Fibroblast of skin of left biceps (primary cell): ENCODE measurements around the gene TRIO.
"Not testable (repeated sequence)": the region's sequence is repeated elsewhere in the genome, so short reads cannot be mapped to it uniquely, and the experiment has no call there.

Experiments used
- DNase-seq, 2 experiments: peaks; one replicate each; pipeline ENCODE4 v3.0.0-alpha.2; 2013; ENCODE audit warnings: low read depth in 2 of 2

Gene TRIO

DNA sequence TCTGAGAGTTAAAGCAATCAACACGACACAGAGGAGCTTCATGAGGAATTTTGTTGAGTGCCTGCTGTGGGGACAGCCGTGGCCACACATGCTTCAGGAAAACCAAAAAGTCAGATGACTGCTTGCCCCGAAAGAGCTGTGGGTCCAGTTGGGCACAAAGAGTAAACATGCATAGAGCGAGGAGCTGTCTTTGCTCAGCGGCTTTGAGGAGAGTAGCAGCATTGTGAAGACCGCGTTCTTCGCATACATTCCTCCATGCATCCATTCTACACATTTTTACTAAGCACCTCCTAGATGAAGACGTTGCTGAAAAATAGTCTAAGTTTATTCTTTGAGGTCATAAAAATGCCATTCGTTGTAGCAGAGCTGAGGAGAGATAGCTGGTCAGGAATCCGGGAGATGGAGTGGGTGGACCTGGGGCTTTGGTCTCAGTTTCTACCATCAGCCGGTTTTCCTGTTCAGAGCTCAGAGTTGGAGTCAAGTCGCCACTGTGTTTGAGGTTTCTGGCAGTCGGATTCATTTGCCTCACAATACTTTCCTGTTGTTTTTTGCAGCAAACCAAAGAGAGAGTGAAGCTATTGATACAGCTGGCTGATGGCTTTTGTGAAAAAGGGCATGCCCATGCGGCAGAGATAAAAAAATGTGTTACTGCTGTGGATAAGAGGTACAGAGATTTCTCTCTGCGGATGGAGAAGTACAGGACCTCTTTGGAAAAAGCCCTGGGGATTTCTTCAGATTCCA, 243.9 kb downstream of the TRIO start:
- DNase-seq: no peak

DNA sequence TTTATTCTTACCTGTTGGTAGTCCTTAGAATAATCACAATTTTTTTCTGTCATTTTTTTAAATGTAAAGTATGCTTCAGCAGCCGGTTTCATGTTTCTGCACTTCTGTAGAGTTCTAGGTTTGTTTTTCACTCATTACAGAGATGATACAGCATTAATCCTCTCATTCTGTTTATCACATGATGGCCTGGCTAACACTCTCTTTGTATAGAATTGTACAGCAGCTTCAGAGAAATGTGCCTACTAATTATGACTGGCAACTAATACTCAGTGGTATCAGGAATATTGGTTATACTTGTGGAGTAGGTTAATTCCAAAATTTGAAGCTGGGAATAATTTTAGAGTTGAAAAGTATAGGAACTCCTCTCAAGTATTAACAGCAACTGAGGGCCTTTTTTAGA, 245.6 kb downstream of the TRIO start:
- DNase-seq: no peak

DNA sequence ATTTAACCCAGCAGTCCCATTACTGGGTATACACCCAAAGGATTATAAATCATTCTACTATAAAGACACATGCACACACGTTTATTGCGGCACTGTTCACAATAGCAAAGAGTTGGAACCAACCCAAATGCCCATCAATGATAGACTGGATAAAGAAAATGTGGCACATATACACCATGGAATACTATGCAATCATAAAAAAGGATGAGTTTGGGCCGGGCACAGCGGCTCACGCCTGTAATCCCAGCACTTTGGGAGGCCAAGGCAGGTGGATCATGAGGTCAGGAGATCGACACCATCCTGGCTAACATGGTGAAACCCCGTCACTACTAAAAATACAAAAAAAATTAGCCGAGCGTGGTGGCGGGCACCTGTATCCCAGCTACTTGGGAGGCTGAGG, 249.4 kb downstream of the TRIO start:
- not testable (repeated sequence) for DNase-seq

DNA sequence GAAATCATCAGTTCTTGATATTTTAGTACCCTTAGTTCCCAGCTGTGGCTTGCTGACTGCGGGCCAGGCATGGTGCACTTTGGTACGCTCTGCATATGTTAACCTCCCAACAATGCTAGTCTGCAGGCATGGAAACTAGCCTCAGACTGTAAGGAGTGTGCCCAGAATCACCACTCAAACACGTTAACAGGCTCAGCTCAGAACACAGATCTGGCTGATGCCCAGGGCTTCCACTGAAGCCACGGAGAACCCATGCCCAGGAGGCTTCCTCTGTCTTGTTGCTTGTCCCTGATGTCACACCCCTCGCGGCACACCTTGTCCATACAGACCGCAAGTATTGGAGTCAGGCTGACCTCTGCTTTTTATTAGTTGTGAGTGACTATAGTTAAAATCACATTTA, 251.2 kb downstream of the TRIO start:
- no peak for DNase-seq

DNA sequence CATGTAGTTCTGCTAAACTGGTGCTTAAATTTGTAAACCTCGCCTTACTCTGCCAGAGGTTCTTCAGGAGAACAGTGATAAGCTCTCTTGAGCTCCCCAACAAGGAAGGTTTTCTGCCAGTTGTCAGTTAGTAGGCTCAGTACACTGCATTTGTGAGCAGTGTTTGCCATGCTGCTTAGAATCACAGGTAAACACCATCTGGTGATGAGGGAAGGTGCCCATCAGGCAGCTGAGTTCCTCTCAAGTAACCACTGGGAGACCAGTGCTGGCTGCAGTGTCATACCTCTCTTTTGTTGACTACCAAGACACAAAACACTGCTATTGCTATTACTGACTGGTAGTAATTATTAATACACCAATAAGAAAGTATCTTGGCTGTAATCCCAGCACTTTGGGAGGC, 252.3 kb downstream of the TRIO start:
- DNase-seq: no peak

DNA sequence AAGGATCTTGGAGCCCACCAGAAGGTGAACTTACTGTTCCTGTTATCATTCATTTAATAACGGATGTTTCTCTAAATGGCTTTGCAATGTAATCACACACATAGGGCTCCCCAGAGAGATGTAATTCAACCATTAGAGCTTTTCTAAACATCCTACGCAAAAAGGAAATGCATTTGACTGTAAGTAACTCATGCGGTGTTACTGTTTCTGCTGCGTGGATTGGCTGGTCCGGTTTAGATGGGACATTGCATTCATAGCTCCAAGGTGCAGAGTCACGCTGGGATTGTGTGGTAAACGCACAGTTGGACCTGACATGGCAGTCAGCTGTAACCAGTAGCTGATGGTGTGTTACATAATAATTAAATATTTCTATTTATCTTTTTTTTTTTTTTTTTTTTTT, 252.9 kb downstream of the TRIO start:
- no peak for DNase-seq

DNA sequence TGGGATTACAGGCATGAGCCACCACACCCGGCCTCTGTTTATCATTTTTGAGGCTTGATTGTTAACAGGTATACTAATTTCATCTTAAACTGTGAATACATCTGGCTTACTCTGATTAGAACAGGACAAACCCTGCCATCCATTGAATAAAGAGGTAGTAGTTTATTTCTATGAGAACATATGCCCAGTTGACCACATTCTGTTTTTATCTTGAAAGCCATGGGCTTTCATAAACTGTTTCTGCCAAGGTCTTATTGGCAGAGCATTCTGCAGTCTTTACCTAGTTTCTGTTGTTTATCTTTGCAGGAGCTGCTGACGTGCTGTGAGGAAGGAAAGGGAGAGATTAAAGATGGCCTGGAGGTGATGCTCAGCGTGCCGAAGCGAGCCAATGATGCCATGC, 253.6 kb downstream of the TRIO start:
- DNase-seq: no peak

DNA sequence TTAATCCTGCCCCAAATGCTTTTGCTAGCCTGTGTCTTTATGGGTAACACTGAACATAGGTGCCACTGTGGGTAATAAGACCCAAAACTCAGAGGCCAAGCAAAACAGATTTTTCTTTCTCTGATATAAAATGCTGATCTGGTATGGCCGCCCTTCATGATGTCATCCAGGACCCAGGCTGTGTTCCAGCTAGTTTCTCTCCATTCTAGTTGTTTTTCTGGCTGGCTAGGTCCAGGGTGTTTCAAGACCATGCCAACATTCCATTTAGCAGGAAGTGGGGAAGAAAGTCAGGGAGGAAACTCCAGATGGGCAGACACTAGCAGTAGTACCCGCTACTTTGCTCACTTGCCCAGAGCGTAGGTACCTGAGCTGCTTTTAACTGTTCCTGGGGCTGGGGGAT, 254.6 kb downstream of the TRIO start:
- no peak for DNase-seq

DNA sequence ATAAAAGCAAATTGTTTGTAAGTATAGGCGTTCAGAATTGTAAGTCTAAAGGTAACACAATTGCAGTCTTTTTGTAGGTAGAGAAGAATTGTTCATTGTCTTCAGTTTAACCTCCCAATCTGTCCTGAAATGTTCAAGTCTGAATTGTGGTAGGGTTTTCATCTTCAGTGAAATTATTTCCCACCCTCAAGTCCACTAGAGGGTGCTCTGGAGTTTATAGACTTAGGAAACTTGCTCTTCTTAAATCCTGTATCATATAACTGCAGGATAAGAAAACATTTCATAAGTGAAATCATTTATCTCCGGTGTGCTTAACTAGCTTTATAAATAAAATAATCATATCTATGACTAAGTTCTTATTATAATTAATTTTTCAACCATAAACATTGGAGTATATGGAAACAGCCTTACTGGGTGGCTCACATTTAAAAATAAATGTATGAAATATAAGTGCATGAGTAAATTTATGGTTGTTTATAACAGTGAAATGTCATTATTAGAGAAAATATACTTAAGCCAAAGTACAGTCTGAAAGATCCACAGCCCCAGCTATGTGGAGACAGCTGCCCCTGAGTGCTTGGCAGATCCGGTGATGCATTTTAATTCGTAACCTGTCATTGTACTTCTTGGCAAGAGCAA, 256.0 kb downstream of the TRIO start:
- DNase-seq: peak in 1 of 2 experiments; percentile 42

DNA sequence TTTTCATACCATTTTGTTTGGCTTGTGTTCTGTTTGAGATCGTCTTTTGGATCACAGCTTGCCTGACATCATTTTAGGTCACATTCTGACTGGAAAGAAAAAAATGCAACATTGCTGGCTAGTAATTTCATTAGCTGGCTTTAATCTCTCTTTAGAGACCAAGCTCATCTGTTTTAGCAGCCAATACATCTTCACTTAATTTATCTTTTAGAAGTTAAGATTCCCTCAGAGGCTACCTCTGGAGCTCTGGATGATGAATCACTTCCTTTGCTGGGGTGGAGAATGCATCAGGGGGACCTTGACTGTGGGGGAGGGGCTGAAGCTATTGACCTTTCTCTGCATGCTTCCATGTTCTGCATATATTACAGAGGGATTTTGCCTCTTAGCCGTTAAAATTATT, 256.9 kb downstream of the TRIO start:
- DNase-seq: peak; percentile 86 to 87

DNA sequence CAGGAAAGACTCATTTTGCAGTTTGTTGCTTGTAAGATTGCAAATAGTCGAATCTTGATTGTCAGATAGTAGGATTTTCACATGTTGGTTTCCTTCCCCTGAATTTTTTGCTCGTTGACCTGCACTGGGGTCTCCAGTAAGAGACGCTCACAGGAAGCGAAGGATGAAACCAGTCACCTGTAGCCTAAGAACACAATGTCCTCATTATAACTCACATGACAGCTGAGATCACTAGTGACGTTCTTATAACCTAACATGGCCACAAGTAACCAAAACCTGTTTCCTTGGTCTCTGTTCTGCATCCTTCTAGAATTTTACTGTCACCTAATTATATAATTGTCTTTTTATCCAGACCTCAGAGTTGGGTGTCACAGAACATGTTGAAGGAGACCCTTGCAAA, 257.5 kb downstream of the TRIO start:
- no peak for DNase-seq

DNA sequence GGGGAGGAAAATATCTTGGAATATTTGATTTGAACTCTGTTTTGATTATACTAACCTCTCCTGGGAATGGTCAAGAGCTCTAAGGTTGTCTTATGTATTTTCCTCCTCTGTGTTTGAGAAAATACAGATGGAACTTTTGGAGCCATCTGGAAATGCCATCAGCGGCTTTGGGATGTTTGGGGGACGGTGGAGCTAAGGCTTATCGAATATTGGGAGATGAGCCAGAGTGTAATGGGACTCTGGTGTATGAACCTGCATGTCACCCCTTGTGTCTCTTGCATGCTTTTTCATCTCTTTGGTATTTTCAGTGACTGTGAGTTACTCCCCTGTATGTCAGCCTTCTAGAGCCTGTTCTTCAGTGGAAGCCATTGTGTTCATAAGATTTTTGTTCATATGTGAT, 258.5 kb downstream of the TRIO start:
- no peak for DNase-seq

DNA sequence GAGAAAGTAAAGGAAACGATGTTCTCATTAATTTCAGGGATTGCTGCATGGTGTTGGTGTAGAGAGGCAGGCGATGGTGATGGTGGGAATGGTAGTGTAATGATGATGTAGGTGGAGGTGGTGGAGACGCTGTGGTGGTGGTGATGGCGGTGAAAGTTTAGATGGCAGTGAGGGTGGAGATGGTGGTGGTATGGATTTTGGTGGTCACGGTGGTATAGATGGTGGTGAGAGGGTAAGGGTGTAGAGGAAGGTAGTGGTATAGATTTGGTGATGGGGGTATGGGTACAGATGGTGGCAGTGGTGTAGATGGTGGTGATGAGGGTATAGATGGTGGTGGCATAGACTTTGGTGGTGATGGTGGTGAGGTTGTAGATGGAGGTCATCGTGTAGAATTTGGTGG, 259.3 kb downstream of the TRIO start:
- DNase-seq: no peak

DNA sequence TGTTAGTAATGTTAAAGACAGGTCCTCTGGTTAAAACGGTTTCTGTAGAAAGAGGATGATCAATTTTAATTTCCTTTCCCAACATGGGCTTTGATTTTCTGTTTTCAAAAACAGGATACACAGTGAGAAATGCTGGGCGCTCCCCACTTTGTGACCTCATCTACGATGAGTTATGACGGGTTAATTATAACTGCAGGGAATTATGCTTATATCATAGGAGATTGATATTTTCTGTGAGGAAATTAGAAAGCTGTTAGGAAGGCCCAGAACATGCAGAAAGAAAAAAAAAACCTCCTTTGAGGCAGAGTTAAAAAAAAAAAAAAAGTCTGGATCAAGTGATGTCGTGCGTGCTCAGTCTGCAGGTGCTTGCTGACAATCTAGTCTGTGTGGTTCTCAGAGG, 261.6 kb downstream of the TRIO start:
- DNase-seq: no peak

DNA sequence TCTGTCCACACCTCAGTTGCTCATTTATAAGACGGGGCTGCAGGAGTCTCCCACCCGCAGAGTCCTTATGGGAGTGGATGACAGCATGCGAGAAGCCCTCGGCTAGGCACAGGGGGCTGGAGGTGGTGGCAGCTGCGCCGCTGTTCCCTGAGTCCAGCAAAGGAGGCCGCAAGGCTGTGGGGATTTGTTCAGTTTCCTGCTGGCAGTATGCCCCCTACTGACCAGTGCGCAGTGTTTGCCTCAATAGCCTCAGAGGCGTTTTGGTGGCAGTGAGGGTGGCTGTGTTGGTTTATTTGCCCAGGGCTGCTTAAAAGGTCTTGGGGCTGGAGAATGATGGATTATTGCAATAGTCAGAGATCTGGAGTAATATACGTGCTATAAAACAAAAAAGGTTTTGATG, 262.1 kb downstream of the TRIO start:
- DNase-seq: no peak

DNA sequence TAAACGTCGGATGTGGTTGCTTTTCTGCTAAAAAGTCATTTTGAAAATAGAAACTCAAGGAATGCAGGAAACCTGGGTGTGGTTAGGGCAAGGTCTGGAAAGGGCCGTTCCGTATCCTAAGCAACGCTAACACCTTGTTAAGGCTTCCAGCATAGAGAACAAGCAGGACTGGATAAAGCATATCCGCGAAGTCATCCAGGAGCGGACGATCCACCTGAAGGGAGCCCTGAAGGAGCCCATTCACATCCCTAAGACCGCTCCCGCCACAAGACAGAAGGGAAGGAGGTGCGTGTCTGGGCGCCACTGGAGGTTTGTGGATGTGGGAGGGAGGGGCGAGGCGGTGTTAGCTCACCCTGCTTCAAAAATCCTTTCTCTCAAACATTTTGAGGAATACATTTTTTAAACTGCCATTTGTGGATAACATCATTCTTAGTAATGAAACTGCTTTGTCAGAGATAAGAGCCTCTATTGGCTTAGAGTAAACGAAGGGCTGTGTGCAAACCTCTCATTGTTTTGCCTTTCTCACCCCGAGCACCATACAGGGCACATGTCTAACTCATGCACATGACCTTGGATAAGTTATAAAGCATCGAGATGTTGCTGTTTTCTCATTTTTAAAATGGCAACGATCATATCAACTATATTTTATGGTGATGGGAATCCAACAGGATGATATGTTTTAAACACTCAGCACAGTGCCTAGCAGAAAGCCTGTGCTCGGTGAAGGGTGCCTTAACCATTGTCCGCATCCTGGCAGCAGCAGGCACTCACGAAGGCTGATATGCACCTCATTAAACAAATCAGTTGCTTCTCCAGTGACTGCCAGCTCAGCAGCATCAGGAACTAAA, 262.8 kb downstream of the TRIO start:
- DNase-seq: no peak

DNA sequence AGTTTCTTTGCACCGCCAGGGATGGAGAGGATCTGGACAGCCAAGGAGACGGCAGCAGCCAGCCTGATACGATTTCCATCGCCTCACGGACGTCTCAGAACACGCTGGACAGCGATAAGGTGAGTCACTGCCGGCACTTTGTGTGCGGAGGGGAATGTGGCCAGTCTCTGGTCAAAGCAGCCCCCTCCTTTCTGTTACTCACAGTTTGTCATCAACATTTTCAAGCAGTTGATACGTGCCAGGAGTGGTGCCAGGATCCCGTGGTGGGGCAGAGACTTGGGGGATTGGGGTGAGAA, 263.4 kb downstream of the TRIO start:
- no peak for DNase-seq

DNA sequence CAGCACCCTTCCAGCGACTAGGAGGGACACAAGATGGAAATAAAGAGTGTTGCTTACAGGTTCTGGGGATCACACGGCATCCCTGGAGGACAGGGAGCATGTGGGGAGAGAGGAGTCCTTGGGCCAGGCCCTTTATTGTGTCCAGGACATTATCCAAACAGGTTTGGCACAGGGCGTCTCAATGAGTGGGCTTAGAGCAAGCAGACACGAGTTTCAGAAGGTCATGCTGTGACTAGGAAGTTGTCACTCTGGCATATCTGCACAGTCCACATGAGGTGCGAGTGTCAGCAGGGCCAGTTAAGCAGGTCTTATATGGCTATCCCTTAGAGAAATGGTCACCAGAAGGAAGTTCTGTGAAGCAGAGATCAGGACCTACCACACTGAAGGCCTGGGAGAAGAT, 263.9 kb downstream of the TRIO start:
- no peak for DNase-seq

DNA sequence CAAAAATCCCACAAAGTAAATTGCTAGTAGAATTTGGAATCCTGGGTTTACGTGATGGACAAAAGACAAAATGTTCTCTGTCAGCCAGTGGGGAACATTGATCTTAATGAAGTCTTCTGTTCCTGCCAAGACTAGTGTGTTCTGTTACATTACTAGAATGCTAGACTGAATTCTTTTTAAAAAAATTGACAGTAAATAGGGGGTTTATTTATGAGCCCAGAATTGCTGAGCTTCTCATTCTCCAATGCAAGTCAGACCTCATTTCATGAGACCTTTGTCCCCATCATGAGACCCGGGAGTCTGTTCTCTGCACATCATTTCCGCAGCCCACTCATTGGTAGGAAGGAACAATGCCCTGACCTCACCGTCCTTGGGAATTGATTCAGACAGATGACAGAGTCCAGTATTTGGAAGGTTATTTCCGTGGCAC, 264.6 kb downstream of the TRIO start:
- DNase-seq: no peak

DNA sequence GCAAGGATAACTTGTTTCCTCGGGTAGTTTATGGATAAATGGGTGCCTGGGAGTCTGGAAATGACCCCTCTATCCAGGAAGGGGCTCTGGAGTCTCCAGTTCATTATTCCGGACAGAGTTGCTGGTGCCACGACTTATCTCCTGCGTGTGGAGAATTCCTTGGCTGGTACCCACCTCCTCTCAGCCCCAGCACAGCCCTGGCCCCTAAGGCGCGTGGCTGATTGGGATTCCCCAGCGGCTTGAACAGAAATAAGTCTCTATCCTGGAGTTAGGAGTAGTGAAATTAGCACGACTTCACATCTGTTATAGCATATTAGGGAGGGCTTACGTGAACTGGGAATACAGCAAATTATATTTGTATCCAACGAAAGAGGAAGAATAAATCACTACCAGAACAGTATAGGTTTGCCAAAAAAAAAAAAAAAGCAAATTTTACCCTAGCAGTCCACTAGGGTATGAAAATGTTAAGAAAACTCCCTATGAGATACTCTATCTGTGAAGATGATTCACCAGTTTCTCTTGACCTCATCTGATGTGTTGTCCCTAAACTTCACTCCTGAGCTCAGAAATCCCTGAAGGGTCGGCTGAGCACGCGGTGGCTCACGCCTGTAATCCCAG, 265.9 kb downstream of the TRIO start:
- no peak for DNase-seq

DNA sequence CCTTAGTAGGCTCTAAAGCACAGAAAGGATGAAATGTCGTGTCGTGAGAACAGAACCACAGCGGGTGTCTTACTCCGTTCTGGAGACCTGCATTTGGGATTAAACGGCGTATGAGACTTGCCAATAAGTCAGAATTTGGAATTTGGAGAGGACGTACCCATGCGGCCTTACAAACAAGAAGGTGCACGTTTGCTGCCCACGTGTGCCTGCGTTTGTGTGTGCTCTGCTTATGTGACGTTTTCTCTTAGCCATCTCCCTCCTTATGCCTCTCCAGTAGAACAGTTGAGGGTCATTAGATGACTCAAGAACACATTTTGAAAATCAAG, 266.9 kb downstream of the TRIO start:
- no peak for DNase-seq

DNA sequence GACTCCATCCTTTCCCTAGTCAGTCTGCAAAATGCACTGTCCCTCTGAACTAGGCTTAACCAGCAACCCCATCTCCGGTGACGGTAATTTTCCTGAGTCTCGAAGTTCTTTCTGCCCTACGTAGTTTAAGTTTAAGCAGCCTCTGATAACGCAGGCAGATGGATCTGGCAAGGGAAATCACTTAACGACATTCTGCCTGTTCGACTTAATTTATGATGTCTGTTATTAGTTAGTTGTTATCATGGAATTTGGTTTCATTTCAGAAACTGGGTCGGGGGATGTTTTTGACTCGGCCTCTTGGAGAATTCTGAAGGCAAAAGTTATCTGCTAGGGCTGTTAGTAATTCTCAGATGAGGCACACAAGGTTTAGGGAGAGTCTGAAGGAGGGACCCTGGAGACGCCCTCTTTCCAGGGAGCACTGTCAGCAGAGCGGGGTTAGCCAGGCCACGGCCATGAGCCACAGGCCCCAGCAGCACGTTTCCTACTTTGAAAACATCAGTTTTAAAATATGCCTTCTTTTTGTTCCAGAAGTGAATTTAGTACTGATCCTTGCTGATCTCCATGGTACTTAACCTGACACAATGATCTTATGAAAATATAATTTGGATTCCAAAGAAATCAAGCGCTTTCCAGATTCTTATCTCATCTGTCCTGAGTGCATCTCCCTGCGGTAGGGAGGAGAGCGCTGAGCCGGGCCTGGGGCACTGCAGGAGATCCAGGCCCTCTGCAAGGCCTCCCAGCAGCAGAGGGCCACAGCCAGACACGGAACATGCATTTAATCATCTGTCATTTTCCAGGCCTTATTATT, 267.5 kb downstream of the TRIO start:
- peak; percentile 35 to 36 for DNase-seq
